ENCODE data around the gene IRF8.
A peak's percentile ranks its signal among the peaks of the same experiment; 100 is the strongest.
"Not testable (repeated sequence)": the region's sequence is repeated elsewhere in the genome, so short reads cannot be mapped to it uniquely, and the experiment has no call there.

IRF8 gene

GRCh38 chr16:85934210-85934609, 35.2 kb downstream of the IRF8 start:
- no peak for DNase-seq (ENCODE audit: low read depth in 2 of 3, low spot score in 2 of 3)

- DNase-seq (ENCODE audit: low read depth in 2 of 3, low spot score in 2 of 3), result no peak
These were observed 36.5 kb downstream of the IRF8 start for GRCh38 chr16:85935391-85935973.

- peak; percentile 49 to 61 (median 61) for DNase-seq (ENCODE audit: low read depth in 2 of 3, low spot score in 2 of 3)
These were observed 37.2 kb downstream of the IRF8 start for GRCh38 chr16:85935974-85936760.

- DNase-seq (ENCODE audit: low read depth in 2 of 3, low spot score in 2 of 3), result no peak
These were observed 37.9 kb downstream of the IRF8 start for GRCh38 chr16:85936816-85937215.

GRCh38 chr16:85940214-85940613, 41.3 kb downstream of the IRF8 start:
- DNase-seq (ENCODE audit: low read depth in 2 of 3, low spot score in 2 of 3), result no peak

- no peak for DNase-seq (ENCODE audit: low read depth in 2 of 3, low spot score in 2 of 3)
These were observed 43.1 kb downstream of the IRF8 start for GRCh38 chr16:85941863-85942644.

- DNase-seq (ENCODE audit: low read depth in 2 of 3, low spot score in 2 of 3), result not testable (repeated sequence)
These were observed 43.7 kb downstream of the IRF8 start for GRCh38 chr16:85942659-85943058.

- no peak for DNase-seq (ENCODE audit: low read depth in 2 of 3, low spot score in 2 of 3)
These were observed 44.7 kb downstream of the IRF8 start for GRCh38 chr16:85943711-85944110.

- no peak for DNase-seq (ENCODE audit: low read depth in 2 of 3, low spot score in 2 of 3)
These were observed 45.8 kb downstream of the IRF8 start for GRCh38 chr16:85944572-85945423.

- DNase-seq (ENCODE audit: low read depth in 2 of 3, low spot score in 2 of 3), result no peak
These were observed 46.4 kb downstream of the IRF8 start for GRCh38 chr16:85945424-85945751.

GRCh38 chr16:85946541-85947124, 47.7 kb downstream of the IRF8 start:
- no peak for DNase-seq (ENCODE audit: low read depth in 2 of 3, low spot score in 2 of 3)

GRCh38 chr16:85947230-85948137, 48.5 kb downstream of the IRF8 start:
- DNase-seq (ENCODE audit: low read depth in 2 of 3, low spot score in 2 of 3), result no peak

- no peak for DNase-seq (ENCODE audit: low read depth in 2 of 3, low spot score in 2 of 3)
These were observed 49.2 kb downstream of the IRF8 start for GRCh38 chr16:85948138-85948509.

- no peak for DNase-seq (ENCODE audit: low read depth in 2 of 3, low spot score in 2 of 3)
These were observed 49.8 kb downstream of the IRF8 start for GRCh38 chr16:85948616-85949265.

- DNase-seq (ENCODE audit: low read depth in 2 of 3, low spot score in 2 of 3), result no peak
These were observed 51.4 kb downstream of the IRF8 start for GRCh38 chr16:85950136-85950918.

- no peak for DNase-seq (ENCODE audit: low read depth in 2 of 3, low spot score in 2 of 3)
These were observed 53.2 kb downstream of the IRF8 start for GRCh38 chr16:85952197-85952596.

- DNase-seq (ENCODE audit: low read depth in 2 of 3, low spot score in 2 of 3), result no peak
These were observed 53.8 kb downstream of the IRF8 start for GRCh38 chr16:85952811-85953210.

GRCh38 chr16:85954927-85955519, 56.1 kb downstream of the IRF8 start:
- DNase-seq (ENCODE audit: low read depth in 2 of 3, low spot score in 2 of 3), result no peak

Data from activated CD8-positive, alpha-beta memory T cell treated with anti-CD3 and anti-CD28 coated beads for 48 hours (primary cell).